H1 (cell line): ENCODE results near the gene RAB30. TPM values are rescaled to one million over a fixed set of nuclear protein-coding genes. Genes with fewer than 3 reads are reported as not detected.

Experiments
- CTCF ChIA-PET: fragments of 300-600 bp; sonication (Branson Sonifier 250); formaldehyde crosslinking; loops from one replicate; lab custom pipeline; 2021; ENCODE audit not compliant: partially characterized antibody; lab: Charles Lee
- POLR2A ChIA-PET: fragments of 300-600 bp; sonication (Branson Sonifier 250); formaldehyde crosslinking; loops from one replicate; lab custom pipeline; 2021; ENCODE audit warnings: inconsistent platforms; ENCODE audit not compliant: partially characterized antibody; lab: Charles Lee
- DNase-seq, 2 experiments: peaks; one replicate each; pipeline versions ENCODE4 v3.0.0 to v3.0.0-alpha.2; 2010 to 2022; ENCODE audit warnings: low spot score in 2 of 2, low read depth in 1 of 2, mixed read lengths in 1 of 2
- FAIRE-seq: peaks from 2 replicates; lab custom pipeline; 2011; peaks lifted over from hg19 to GRCh38; lab: Jason Lieb, UNC
- H2AFZ ChIP-seq: 2 replicates; pipeline ENCODE4 v1.8.1; 2012; ENCODE audit warnings: low read length, inconsistent platforms
- H2AK5ac ChIP-seq: 2 replicates; pipeline ENCODE4 v1.6.1; 2013; ENCODE audit warnings: low read depth, low read length
- H2BK120ac ChIP-seq: replicated peaks from 2 replicates; pipeline ENCODE3; 2013; ENCODE audit warnings: low read depth, low read length, inconsistent platforms
- H2BK12ac ChIP-seq: 2 replicates; pipeline ENCODE4 v1.6.1; 2013; ENCODE audit warnings: low read depth, low read length
- H2BK15ac ChIP-seq: 2 replicates; pipeline ENCODE4 v1.6.1; 2013; ENCODE audit warnings: low read length
- H2BK20ac ChIP-seq: 2 replicates; pipeline ENCODE4 v1.6.1; 2013; ENCODE audit warnings: low read length
- H2BK5ac ChIP-seq: 2 replicates; pipeline ENCODE4 v1.6.1; 2013; ENCODE audit warnings: low read depth, low read length
- H3K14ac ChIP-seq: 2 replicates; pipeline ENCODE4 v1.6.1; 2013; ENCODE audit warnings: inconsistent platforms; ENCODE audit not compliant: insufficient read length
- H3K18ac ChIP-seq: 2 replicates; pipeline ENCODE4 v1.6.1; 2013; ENCODE audit warnings: low read length; ENCODE audit errors: extremely low read depth
- H3K23ac ChIP-seq: 2 replicates; pipeline ENCODE4 v1.6.1; 2013; ENCODE audit warnings: inconsistent platforms; ENCODE audit not compliant: insufficient read length
- H3K23me2 ChIP-seq: 2 replicates; pipeline ENCODE4 v1.6.1; 2013; ENCODE audit warnings: low read depth, low read length
- H3K27ac ChIP-seq: 2 replicates; pipeline ENCODE4 v1.6.1; 2011; ENCODE audit warnings: low read depth, low read length, inconsistent platforms
- H3K27me3 ChIP-seq, 4 experiments: replicated peaks in 1 of 4; 1 replicate in 1 of 4; 2 replicates in 3 of 4; pipeline versions ENCODE4 v1.6.1 to v1.8.1; 2011 to 2013; ENCODE audit warnings: low read length in 3 of 4, mild to moderate bottlenecking in 3 of 4, inconsistent platforms in 2 of 4, mixed read lengths in 2 of 4, moderate library complexity in 1 of 4; ENCODE audit not compliant: control insufficient read depth in 3 of 4, insufficient read depth in 3 of 4; ENCODE audit errors: extremely low read depth in 1 of 4
- H3K36me3 ChIP-seq, 4 experiments: 2 replicates each; pipeline versions ENCODE4 v1.6.1 to v1.8.1; 2011 to 2013; ENCODE audit warnings: mild to moderate bottlenecking in 4 of 4, low read length in 3 of 4, moderate library complexity in 2 of 4, control low read depth in 1 of 4, inconsistent platforms in 1 of 4; ENCODE audit not compliant: insufficient read depth in 4 of 4, control insufficient read depth in 2 of 4
- H3K4ac ChIP-seq: replicated peaks from 2 replicates; pipeline ENCODE3; 2013; ENCODE audit warnings: low read length, low read depth, mixed read lengths, inconsistent platforms; ENCODE audit not compliant: insufficient read length
- H3K4me1 ChIP-seq, 4 experiments: replicated peaks in 1 of 4; 1 replicate in 1 of 4; 2 replicates in 3 of 4; pipeline versions ENCODE4 v1.6.1 to v1.8.1; 2011 to 2013; ENCODE audit warnings: low read length in 3 of 4, inconsistent platforms in 2 of 4, mixed read lengths in 1 of 4; ENCODE audit not compliant: insufficient read depth in 4 of 4, control insufficient read depth in 3 of 4
- H3K4me2 ChIP-seq, 2 experiments: 2 replicates each; pipeline versions ENCODE4 v1.6.1 to v1.8.1; 2011 to 2013; ENCODE audit warnings: low read depth in 2 of 2, low read length in 2 of 2, control low read depth in 1 of 2, inconsistent platforms in 1 of 2, mild to moderate bottlenecking in 1 of 2; ENCODE audit not compliant: insufficient read depth in 1 of 2
- H3K4me3 ChIP-seq, 4 experiments: fragments of 200-600, 300-600 bp in 1 of 4; sonication (generic), shearing (Covaris generic), sonication (Bioruptor Twin) in 1 of 4; 2 replicates each; pipeline versions ENCODE4 v1.5.1 to v1.8.1; 2011 to 2016; ENCODE audit warnings: low read length in 4 of 4, low read depth in 3 of 4, control low read depth in 2 of 4, inconsistent platforms in 2 of 4, mild to moderate bottlenecking in 2 of 4, mixed read lengths in 1 of 4, moderate library complexity in 1 of 4; ENCODE audit not compliant: insufficient read depth in 2 of 4; ENCODE audit errors: extremely low read depth in 1 of 4
- H3K56ac ChIP-seq: replicated peaks from 2 replicates; pipeline ENCODE3; 2013; ENCODE audit warnings: low read depth, mild to moderate bottlenecking, mixed read lengths, low read length, inconsistent platforms; ENCODE audit not compliant: insufficient read length
- H3K79me1 ChIP-seq: 2 replicates; pipeline ENCODE4 v1.6.1; 2013; ENCODE audit warnings: low read depth, low read length, control low read depth
- H3K79me2 ChIP-seq, 2 experiments: 2 replicates each; pipeline versions ENCODE4 v1.6.1 to v1.8.1; 2012 to 2013; ENCODE audit warnings: low read length in 2 of 2, mild to moderate bottlenecking in 2 of 2, inconsistent platforms in 1 of 2; ENCODE audit not compliant: insufficient read depth in 2 of 2, control insufficient read depth in 1 of 2
- H3K9ac ChIP-seq, 4 experiments: replicated peaks in 1 of 4; 1 replicate in 1 of 4; 2 replicates in 3 of 4; pipeline versions ENCODE4 v1.6.1 to v1.8.1; 2011 to 2013; ENCODE audit warnings: low read depth in 3 of 4, low read length in 3 of 4, control low read depth in 2 of 4, mild to moderate bottlenecking in 2 of 4, moderate library complexity in 2 of 4, inconsistent platforms in 1 of 4; ENCODE audit errors: extremely low read depth in 1 of 4
- H3K9me3 ChIP-seq, 2 experiments: 2 replicates each; pipeline versions ENCODE4 v1.6.1 to v1.8.1; 2012 to 2013; ENCODE audit warnings: mild to moderate bottlenecking in 2 of 2, moderate library complexity in 2 of 2, control low read depth in 1 of 2, inconsistent platforms in 1 of 2, low read depth in 1 of 2, low read length in 1 of 2, mixed read lengths in 1 of 2; ENCODE audit not compliant: insufficient read depth in 2 of 2
- H4K20me1 ChIP-seq, 2 experiments: replicated peaks in 1 of 2; 2 replicates each; pipeline versions ENCODE3 to v1.8.1; 2011 to 2013; ENCODE audit warnings: inconsistent platforms in 2 of 2, low read length in 2 of 2, mild to moderate bottlenecking in 1 of 2; ENCODE audit not compliant: insufficient read depth in 2 of 2, control insufficient read depth in 1 of 2
- H4K5ac ChIP-seq: 2 replicates; pipeline ENCODE4 v1.6.1; 2013; ENCODE audit warnings: low read length, low read depth, mixed read lengths, inconsistent platforms; ENCODE audit not compliant: insufficient read length
- H4K8ac ChIP-seq: 2 replicates; pipeline ENCODE4 v1.8.0; 2013; ENCODE audit warnings: mild to moderate bottlenecking, moderate library complexity, low read length, inconsistent platforms; ENCODE audit not compliant: insufficient read depth; ENCODE audit errors: extremely low read depth
- H4K91ac ChIP-seq: replicated peaks from 2 replicates; pipeline ENCODE3; 2013; ENCODE audit warnings: low read length, mixed read lengths, inconsistent platforms; ENCODE audit not compliant: insufficient read length
- RFX5 ChIP-seq: IDR thresholded peaks from 2 replicates; pipeline ENCODE4 v1.6.1; 2011; ENCODE audit warnings: low read depth, low read length, improper control_type of control experiment, borderline replicate concordance
- TBP ChIP-seq: IDR thresholded peaks from 2 replicates; pipeline ENCODE4 v1.6.1; 2011; ENCODE audit warnings: low read depth, low read length, improper control_type of control experiment
- USF2 ChIP-seq: IDR thresholded peaks from 2 replicates; pipeline ENCODE4 v1.6.1; 2011; ENCODE audit warnings: low read length, improper control_type of control experiment
- WGBS, 2 experiments: shearing (Covaris generic) in 1 of 2; methylation state at CpG; one replicate each; pipeline versions ENCODE4 v1.1.6 to v1.1.7; 2013 to 2015; ENCODE audit warnings: low lambda C conversion rate in 2 of 2, mixed read lengths in 2 of 2, inconsistent platforms in 1 of 2, low coverage in 1 of 2, missing lambda C conversion rate in 1 of 2; ENCODE audit not compliant: insufficient replicate concordance in 2 of 2, insufficient coverage in 1 of 2, insufficient read length in 1 of 2; ENCODE audit errors: extremely low coverage in 1 of 2, missing lambda C conversion rate in 1 of 2; 5-methylcytosine and 5-hydroxymethylcytosine counted together
- polyA plus RNA-seq, 7 experiments: library from polyadenylated mRNA; depleted of rRNA in 3 of 7; stranded (reverse) in 5 of 7; unstranded in 2 of 7; fragments of >200 nt in 5 of 7; fragments of 200-250 nt in 2 of 7; gene quantifications; 1 replicate in 5 of 7; 2 replicates in 1 of 7; 4 replicates in 1 of 7; pipeline versions ENCODE4 v1.2.1 to v1.2.3, GENCODE V29; 2011 to 2013; ENCODE audit warnings: missing spikeins in 2 of 7, mixed read lengths in 2 of 7
- total RNA-seq: library from RNA; stranded (reverse); fragmentation: NEBNext Ultra II Directional; extraction: Animal tissue kit (Norgen Biotek cat#: 25700); gene quantifications from 2 replicates; pipeline ENCODE4 v1.2.1, GENCODE V29; 2021

Gene RAB30
- total and polyA plus RNA-seq, 2 of the 8 experiments (the other 6 are each of a cell fraction or from before 2014, with no cell fraction given), result 1.6 to 11.7 TPM

DNA sequence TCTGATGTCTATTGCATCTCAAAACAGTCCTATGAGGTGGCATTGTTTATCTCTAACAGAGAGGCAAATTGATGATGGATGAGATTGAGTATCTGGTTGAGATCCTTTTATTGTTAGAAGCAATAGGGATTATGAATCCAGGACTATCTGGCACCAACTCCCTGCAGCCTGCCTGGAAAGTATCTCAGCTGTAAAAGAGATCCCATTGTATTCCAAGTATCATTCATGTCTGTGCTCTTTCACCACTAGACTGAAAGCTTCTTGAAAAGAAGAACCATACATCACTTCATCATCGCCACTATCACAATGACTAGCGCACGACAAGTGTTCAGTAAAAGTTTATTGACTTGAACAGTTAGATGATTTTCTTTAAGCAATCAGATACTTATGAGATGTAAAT, 43.3 kb upstream of the RAB30 start:
- no peaks in the 10 kb centered on the region for H3K27me3 ChIP-seq
- H3K27ac ChIP-seq, result no peak overlapping the region
- CTCF ChIA-PET, result interaction anchor here (1.3 to 1.6 kb wide), 2 partner anchors 10 to 26 kb away, joined by 4 to 6 read pairs; no protein-coding TSS in a partner anchor
- no peak for DNase-seq
- no peak overlapping the region for H3K23ac ChIP-seq
- H2BK15ac ChIP-seq, result no peak overlapping the region
- no peak overlapping the region for H2BK12ac ChIP-seq
- no peak for TF ChIP-seq USF2
- no peak for TF ChIP-seq RFX5
- no peak for TF ChIP-seq TBP
- 0 out of 2 replicates have a peak overlapping the region, but pooled peaks have one; percentile 70 for H2AFZ ChIP-seq
- H4K91ac ChIP-seq, result no peak overlapping the region
- no peak overlapping the region for H3K4me2 ChIP-seq
- no peak overlapping the region for H3K18ac ChIP-seq
- no peak overlapping the region for H3K56ac ChIP-seq
- H2BK120ac ChIP-seq, result no peak overlapping the region
- FAIRE-seq, result no peak
- H3K79me2 ChIP-seq, result no peaks in the 10 kb centered on the region
- no peak overlapping the region for H2BK20ac ChIP-seq
- H2BK5ac ChIP-seq, result no peak overlapping the region
- no peaks in the 10 kb centered on the region for H3K23me2 ChIP-seq
- H3K9ac ChIP-seq, result no peak overlapping the region
- H3K9me3 ChIP-seq, result no peaks in the 10 kb centered on the region
- H3K36me3 ChIP-seq, result no peaks in the 10 kb centered on the region
- 100% methylated on average over 3 of the region's 3 CpGs; no CpG with 5 or more reads in 1 of the 2 experiments for WGBS, 2 experiments
- H4K5ac ChIP-seq, result no peak overlapping the region
- POLR2A ChIA-PET, result no interaction called here
- H2AK5ac ChIP-seq, result no peak overlapping the region
- H3K4me3 ChIP-seq, result no peak overlapping the region
- no peaks in the 10 kb centered on the region for H4K20me1 ChIP-seq
- no peak overlapping the region for H4K8ac ChIP-seq
- H3K14ac ChIP-seq, result no peak overlapping the region
- no peaks in the 10 kb centered on the region for H3K79me1 ChIP-seq
- no peak overlapping the region for H3K4ac ChIP-seq
- H3K4me1 ChIP-seq, result no peaks in the 10 kb centered on the region
